Amniotic stem cell (primary cell): ENCODE measurements around the gene PRICKLE4.
"Not testable (repeated sequence)": the region's sequence is repeated elsewhere in the genome, so short reads cannot be mapped to it uniquely, and the experiment has no call there.

Experiments used
- DNase-seq: peaks from one replicate; lab custom pipeline; 2025; lab: John Stamatoyannopoulos, UW

PRICKLE4 gene

GRCh38 chr6:41798901-41799558, 18.4 kb downstream of the PRICKLE4 start:
- DNase-seq, result no peak

GRCh38 chr6:41799559-41799911, 19.0 kb downstream of the PRICKLE4 start:
- DNase-seq, result no peak

GRCh38 chr6:41801380-41801779, 20.8 kb downstream of the PRICKLE4 start:
- no peak for DNase-seq

- DNase-seq, result no peak
Measured at GRCh38 chr6:41805830-41806774, 25.5 kb downstream of the PRICKLE4 start.

- no peak for DNase-seq
Measured at GRCh38 chr6:41811095-41811494, 30.5 kb downstream of the PRICKLE4 start.

- DNase-seq, result not testable (repeated sequence)
Measured at GRCh38 chr6:41811946-41812345, 31.4 kb downstream of the PRICKLE4 start.

GRCh38 chr6:41813469-41813868, 32.9 kb downstream of the PRICKLE4 start:
- DNase-seq, result no peak

GRCh38 chr6:41813956-41814355, 33.4 kb downstream of the PRICKLE4 start:
- no peak for DNase-seq

GRCh38 chr6:41814629-41815028, 34.0 kb downstream of the PRICKLE4 start:
- DNase-seq, result no peak

GRCh38 chr6:41815587-41815986, 35.0 kb downstream of the PRICKLE4 start:
- no peak for DNase-seq

- DNase-seq, result no peak
Measured at GRCh38 chr6:41818271-41819054, 37.9 kb downstream of the PRICKLE4 start.

GRCh38 chr6:41821266-41821665, 40.7 kb downstream of the PRICKLE4 start:
- DNase-seq, result no peak

- no peak for DNase-seq
Measured at GRCh38 chr6:41822021-41822420, 41.4 kb downstream of the PRICKLE4 start.

GRCh38 chr6:41823178-41823577, 42.6 kb downstream of the PRICKLE4 start:
- no peak for DNase-seq

- no peak for DNase-seq
Measured at GRCh38 chr6:41824571-41825569, 44.3 kb downstream of the PRICKLE4 start.

- DNase-seq, result no peak
Measured at GRCh38 chr6:41826343-41827022, 45.9 kb downstream of the PRICKLE4 start.

GRCh38 chr6:41832263-41832662, 51.7 kb downstream of the PRICKLE4 start:
- no peak for DNase-seq

GRCh38 chr6:41836022-41836659, 55.6 kb downstream of the PRICKLE4 start:
- DNase-seq, result no peak

GRCh38 chr6:41836660-41837052, 56.1 kb downstream of the PRICKLE4 start:
- DNase-seq, result no peak
